Right renal pelvis (tissue), 4 donors: ENCODE results near the gene LYRM4. TPM values are rescaled to one million over a fixed set of nuclear protein-coding genes. Genes with fewer than 3 reads are reported as not detected.

ENCODE experiments used
- DNase-seq, 4 donors: peaks; one replicate each; pipeline ENCODE4 v3.0.0-alpha.2; 2013; ENCODE audit warnings: low read depth in 4 of 4, low spot score in 3 of 4, missing footprints in 1 of 4
- polyA plus RNA-seq, 4 donors: library from polyadenylated mRNA; unstranded; fragments of 120-200 nt; gene quantifications; one replicate each; pipeline ENCODE4 v1.2.1, GENCODE V29; 2013; ENCODE audit not compliant: insufficient read length in 4 of 4

LYRM4 gene
- polyA plus RNA-seq, 4 donors: 40.7 to 45.8 (median 43.6) TPM

- DNase-seq: no peak
Observed at GRCh38 chr6:5282191-5282623, 21.5 kb upstream of the LYRM4 start.

- no peak for DNase-seq
Observed at GRCh38 chr6:5280920-5281319, 20.2 kb upstream of the LYRM4 start.

DNA sequence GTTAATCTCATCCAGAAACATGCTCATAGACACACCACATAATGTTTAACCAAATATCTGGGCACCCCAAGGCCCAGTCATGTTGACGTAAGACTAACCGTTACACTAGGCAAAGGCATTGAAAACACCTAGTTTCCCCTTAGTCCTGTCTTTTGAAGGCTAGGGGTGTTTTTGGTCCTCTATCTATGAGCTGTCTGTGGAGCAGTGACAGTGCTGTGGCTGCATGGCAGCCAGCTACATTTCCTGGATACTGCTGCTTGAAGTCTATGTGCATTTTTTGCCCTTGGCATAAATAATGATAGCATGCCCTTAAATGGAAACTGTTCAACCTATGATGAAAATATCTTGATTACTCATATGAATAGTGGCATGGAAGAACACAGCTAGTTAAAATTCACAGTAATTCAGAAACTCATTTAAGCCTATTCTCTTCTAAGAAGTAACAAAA lies 19.2 kb upstream of the LYRM4 start:
- no peak for DNase-seq

GRCh38 chr6:5278565-5279120 lies 17.9 kb upstream of the LYRM4 start:
- DNase-seq: no peak

DNA sequence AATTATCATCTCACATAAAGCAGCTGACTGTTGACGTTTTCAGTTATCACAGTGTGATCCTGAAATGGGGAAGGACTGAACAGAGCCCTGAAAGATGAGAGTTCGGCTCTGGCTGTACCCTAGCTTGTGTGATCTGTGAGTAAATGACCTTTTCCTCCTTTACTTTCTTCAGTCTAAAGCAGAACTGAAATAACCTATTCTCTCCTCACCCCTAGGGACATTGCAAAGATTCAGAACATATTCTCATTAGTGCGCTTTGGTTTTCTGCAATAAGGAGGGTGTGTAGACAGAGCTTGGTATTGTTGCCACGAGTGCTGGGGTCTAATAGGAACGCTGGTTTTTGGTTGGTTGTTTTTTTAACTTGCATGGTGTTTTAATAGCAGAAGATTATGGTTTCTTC lies 17.3 kb upstream of the LYRM4 start:
- no peak for DNase-seq

DNA sequence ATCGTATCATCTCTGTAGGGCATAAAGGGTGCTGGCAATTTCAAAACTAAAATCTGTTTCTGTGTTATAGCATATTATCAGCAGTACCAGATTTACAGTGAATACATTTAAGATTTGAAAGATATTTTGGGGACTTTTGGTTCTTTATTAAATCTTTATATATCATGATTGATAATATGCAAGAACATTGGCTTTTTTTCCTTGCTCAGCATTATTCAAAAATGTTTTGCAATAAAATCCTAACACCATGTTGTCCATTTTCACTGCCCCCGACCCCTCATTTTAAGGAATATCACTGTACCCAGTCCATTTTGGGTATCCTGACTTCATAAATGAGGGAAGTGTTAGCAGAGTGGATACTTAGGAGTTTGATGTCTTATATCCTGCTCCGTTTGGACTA lies 16.8 kb upstream of the LYRM4 start:
- no peak for DNase-seq

GRCh38 chr6:5276581-5276980 lies 15.8 kb upstream of the LYRM4 start:
- DNase-seq: no peak

DNA sequence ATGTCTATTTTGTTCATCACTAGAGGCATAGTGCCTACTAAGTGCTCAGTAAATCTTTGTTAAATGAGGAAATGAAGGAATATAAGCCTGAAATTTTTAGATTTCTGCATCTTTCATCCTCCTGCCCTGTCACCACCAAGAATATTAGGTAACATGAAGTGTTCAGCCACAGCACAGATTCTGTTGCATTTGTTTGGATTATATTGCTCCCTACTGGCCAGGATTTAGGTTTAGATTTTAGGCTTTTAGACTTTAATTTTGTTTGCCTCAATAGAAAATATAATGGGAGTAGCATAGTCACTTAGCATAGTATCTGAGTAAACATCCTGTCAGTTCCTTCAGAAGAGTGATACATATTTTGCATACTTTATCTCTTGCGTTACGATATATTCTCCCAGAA lies 14.7 kb upstream of the LYRM4 start:
- no peak for DNase-seq

DNA sequence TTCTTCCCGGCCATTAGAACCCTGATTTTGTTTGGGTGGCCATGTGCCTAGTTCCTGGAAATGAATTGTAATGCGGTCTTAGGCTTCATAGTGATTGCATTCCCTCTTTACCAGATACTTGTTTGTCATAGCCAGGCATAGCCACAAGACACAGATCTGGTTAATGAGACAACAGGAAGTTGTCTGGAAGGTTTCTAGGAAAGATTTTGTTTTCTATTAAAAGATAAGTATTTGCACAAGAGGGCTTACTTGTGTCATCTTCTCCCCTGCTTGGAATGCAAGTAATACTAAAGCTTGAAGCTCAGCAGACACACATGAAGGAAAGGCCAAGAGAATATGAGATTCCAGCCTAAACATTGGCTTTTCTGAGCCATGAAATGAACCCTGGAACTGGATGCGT lies 13.5 kb upstream of the LYRM4 start:
- DNase-seq: no peak

DNA sequence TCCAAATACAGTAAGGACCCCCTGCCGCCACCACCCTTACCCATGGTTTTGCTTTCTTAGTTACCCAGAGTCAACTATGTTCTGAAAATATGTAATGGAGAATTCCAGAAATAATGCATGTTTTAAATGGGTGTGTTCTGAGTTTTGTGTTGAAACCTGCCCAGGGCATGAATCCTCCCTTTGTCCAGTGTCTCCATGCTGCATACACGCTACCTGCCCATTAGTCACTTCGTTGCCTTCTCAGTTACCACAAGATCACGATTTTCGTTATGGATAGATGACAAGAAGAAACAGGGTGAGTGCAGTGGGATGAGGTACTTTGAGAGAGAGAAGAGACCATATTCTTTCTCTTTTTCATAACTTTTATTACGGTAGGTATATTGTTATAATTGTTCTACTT lies 11.2 kb upstream of the LYRM4 start:
- DNase-seq: no peak

DNA sequence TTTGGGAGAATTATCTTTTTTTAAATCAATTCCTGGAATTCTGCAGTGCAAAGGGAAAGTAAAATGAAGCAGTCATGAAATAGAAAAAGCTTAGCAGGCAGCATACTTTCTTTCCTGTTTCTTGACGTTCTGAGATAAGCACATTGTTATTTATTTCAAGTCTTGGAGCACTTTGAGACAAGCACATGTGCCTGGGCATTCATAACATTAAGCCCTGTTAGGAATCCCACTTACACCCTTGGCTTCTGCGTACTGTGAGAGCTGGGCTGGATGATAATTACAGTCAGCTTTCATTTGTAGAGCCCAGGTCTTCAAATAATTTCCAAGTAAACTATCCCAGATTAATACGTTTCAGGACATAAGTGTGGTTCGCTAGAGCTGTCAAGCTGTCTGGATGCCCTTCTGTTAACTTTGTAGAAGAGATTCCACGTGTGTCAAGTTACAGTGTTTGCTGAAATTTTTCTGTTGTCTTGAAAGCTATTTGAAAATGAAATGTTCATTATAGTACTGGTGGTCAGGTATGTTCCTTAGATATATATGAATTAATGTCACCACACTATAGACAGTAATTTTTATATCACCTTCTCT lies 9.4 kb upstream of the LYRM4 start:
- DNase-seq: no peak

- no peak for DNase-seq
Observed at GRCh38 chr6:5266423-5266822, 5.7 kb upstream of the LYRM4 start.

- no peak for DNase-seq
Observed at GRCh38 chr6:5261545-5262109, 877 bp upstream of the LYRM4 start.

DNA sequence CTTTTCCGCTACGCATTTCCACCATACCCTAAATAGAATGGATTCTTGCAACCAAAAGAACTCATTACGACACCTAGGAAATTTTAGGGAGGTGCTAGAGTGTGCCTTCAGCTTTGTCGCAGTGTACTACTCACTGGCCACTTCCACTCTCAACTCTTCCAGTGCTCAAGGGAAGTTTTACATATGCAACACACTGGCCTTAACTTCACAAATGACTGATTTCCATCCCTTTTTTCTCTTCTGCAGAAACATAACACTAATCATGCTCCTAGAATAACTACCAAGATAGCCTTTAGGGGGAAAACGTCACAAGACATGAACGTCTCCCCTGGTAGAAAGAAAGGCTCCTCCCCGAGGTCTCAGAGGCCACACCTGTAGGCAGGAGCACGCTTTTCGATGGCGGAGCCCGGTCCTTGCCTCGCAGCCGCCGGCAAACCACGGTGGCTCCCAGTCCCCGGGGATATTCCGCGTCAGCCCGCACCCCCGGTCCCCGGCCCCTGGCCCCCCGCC lies 584 bp downstream of the LYRM4 start:
- peak in 2 of 4 donors; percentile 25 for DNase-seq

DNA sequence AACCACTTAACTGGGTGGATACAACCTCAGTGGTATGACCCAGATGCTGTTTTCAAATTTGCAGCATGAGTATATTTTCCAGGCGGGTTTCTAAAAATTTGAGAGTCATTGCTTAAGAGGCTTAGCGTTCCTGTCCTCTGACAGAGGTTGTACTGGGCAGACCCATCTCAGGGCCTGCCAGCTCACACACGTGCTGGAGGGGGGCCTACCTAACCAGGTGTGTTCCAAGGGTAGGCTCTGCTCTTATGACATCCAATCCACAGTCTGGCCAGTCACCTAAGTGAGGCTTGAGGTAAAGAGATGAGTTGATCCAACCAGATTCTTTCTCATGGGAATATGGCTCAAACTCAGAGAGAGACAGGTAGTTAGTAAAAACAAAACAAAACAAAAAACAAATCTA lies 1.3 kb downstream of the LYRM4 start:
- DNase-seq: no peak

DNA sequence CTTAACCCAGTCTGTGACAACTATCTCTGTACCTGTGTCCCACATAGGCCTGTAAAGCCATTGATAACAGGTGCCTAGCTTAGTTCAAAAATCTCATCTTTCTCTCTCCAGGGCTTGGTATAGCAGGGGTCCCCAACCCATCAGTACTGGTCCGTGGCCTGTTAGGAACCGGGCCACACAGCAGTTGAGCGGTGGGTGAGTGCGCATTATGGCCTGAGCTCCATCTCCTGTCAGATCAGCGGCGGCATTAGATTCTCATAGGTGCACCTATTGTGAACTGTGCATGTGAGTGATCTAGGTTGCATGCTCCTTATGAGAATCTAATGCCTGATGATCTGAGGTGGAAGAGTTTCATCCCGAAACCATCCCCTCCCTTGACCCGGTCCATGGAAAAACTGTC lies 3.4 kb downstream of the LYRM4 start:
- DNase-seq: no peak

- DNase-seq: no peak
Observed at GRCh38 chr6:5256952-5257351, 3.8 kb downstream of the LYRM4 start.

- DNase-seq: no peak
Observed at GRCh38 chr6:5250911-5251310, 9.8 kb downstream of the LYRM4 start.

DNA sequence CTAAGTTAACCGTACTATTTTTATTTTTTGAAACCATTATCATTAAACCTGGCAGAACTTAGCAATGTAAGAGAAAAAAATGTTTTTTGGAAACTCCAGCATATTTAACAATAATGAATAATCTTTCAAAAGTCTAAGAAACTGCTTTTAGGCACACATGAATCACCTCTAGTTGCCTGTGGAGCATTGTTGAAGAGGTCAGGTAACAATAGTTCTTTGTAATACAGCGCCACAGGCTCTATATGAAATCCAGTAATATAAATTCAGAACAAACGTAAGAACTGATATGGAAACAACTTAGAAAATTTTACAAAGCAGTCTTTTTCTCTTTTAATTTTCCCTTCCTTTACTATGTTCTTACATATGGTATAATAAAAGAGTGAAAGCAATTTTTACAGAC lies 10.3 kb downstream of the LYRM4 start:
- no peak for DNase-seq

- no peak for DNase-seq
Observed at GRCh38 chr6:5249451-5250122, 11.2 kb downstream of the LYRM4 start.

GRCh38 chr6:5248302-5249098 lies 12.2 kb downstream of the LYRM4 start:
- DNase-seq: no peak
